GM19372 (cell line): ENCODE measurements around the gene MAGI2.

Experiments used
- ATAC-seq: cut with Tn5 transposase; IDR thresholded peaks from one replicate; pipeline ENCODE4 v1.9.1; 2021; ENCODE audit warnings: mild to moderate bottlenecking, low read depth, moderate library complexity; ENCODE audit not compliant: unreplicated experiment

The MAGI2 gene

DNA sequence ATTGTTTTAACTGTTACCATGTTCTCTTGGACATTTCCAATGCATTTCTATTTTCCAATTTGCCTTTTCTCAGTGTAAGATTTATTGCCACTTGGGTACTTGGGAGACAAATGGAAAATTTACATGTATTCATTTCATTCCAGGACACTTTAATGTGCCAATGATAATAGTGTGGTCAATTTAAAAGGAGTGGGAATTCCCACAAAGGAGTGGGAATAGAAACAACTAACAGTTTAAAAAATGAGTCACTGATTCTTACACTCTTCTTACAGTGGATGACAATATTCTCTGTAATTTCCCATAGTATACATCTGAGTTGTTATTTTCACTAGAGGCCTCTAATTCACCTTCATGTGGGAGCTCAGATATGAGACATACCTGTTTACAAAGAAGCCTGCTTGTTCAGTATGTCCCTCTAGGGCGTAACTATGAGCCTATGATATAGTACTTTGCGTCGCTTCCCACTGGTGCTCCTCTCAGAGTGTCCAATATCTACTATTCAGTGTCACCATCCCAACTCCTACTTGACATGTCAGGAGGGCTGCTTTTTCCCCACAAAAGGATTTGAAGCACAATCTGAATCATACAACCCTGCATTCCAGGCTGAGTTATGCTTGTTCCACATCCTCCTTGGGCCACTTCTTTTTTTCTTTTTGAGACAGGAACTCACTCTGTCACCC is 1353.6 kb downstream of the MAGI2 start:
- no peak for ATAC-seq

DNA sequence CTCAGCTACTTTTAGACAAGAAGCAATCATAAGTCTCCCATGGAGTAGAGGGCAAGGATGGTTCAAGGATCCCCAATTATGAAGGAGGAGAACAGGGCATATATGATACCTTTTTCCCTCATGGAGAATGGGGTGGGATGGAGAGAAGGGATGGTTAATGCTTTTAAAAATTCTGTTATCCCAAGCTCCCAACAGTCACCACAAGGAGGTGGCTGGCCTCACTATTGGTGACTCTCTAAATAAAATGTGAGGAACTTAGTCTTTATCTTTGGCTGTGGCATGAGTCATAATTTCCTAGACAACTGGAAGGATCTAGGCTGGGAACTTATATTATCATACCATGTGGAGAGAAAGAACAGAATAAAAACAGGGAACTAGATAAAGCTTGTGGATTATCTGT is 1357.9 kb downstream of the MAGI2 start:
- no peak for ATAC-seq

DNA sequence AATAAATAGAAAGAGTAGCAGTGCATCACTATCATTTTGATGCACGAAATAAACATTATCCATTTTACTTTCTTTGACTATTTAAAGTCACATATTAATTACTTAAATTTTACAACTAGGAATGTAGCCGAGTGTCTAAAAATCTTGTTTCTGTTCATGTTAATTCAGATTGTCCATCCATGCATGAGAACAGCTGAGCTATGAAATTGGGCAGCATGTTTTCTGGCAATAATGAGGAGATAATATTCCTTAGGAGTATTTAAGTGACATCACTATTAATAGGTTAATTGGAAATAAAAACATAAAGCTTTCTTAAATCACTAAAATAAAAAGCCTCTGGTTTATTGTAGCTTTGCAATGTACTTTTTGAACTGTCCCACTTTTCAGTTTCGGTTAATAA is 1361.1 kb downstream of the MAGI2 start:
- no peak for ATAC-seq

DNA sequence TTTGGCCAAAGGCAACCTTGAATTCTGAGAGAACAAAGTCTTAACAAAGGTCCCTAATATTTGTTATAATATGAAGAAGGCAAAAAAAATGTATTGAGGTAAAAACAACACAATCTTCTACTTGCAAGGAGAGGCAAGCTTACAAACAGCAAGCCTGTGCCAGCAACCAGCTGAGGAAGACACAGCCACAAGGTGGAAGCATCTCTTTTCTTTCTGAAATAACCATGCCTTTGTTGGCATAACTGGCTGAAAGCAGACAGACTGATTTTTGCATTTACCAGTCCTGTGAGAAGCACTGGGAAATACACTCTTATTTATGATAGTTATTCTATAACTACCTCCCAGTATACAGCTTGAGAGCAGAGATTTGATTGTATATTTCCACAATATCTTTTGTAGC is 1362.9 kb downstream of the MAGI2 start:
- ATAC-seq = no peak

DNA sequence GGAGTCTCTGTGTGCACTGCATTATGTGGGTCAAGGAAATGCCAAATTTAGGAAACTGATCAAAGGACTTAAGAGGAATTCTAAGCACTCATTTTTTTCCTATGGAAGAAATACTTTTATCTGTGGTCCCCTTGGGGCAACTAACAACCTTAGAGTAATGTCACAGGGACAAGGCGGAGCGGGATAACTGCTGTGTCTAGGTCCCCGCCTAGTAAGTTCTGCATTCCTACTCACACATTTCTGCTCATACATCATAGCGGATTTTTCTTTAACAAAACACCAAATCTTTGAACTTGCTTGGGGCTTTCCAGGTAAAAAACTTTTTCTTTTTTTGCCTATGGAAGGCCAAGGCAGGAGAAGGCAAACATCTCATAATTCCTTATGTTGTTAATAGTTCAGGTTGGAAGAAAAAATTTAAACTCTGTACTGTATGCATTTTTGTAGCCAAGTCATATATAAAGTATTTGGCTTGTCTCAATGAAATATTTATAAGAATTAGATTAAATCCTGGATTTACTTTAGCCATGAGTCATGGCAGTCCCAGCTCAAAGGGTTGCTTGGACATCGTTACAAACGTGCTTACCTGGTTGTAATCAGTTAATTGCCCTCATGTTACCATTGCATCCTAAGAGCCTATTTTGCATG is 1369.9 kb downstream of the MAGI2 start:
- no peak for ATAC-seq

DNA sequence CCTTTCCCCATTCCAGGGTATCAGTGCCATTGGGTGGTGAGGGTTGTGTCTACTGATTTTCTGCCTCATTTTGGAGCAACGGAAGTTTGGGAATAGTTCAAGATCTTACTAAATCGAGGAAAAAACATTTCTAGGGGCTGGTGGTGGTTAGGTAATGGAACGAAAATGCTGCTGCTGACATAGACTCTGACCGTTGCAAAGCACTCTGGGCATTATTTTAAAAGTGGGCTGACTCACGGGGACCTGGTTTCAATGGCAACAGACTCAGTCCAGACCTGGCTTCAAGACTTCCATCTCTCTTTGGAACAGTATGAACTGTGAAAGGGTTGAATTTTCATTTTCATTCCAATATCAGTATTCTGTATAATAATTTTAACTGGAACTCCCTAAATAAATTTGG is 1370.9 kb downstream of the MAGI2 start:
- ATAC-seq = no peak

DNA sequence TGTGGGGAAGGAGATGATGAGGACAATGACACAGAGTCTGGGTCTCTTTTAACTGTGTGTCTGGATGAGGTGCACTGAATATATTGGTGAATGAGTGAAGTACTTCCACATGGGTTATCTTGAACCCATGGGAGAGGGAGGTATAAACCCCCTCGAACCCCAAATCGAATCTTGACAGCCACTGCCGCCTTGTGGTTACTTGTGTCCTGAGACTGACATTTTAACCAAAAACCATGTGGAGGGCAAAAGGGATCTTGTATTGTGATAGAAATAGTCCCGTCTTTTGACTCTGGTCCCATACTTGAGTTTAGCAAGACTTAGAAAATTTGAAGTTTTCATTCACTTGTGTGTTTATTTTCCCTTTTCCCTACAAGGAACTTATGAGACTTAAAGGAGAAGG is 1371.6 kb downstream of the MAGI2 start:
- ATAC-seq = no peak

DNA sequence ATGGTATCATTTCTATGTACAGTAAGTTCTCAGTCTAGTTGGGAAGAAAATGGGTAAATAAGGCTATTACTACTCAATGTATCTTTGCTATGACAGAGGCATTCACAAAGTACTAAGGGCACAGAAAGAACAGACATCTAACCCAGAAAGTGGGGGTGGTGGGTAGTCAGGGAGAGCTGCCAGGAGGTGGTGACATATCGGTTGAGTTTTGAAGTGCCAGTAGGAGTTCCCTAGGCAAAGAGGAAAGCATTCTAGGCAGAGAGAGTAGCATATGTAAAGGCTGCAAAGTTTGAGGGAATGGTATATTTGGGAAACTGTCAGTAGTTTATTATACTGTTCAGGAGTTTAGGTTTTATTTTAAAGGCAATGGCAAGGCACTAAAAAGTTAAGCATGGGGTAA is 1372.1 kb downstream of the MAGI2 start:
- ATAC-seq = no peak

DNA sequence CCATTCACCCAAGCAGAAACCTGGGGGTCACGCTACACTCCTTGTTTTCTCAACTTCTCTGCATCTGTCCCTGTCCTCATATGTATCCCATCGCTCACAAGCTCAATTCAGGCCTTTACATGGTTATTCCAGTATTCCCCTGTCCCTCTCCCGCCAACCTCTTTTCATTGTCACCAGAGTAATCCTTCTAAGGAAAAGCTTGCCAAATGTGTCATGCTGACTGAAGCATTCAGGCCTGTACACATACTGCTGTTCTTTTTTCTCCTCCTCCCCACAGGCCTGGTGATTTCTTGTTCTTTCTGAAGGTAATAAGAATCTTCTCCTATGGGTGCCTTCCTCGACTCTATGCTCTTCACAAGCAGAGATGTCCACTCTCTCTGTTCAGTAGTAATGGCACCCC is 1372.7 kb downstream of the MAGI2 start:
- no peak for ATAC-seq

DNA sequence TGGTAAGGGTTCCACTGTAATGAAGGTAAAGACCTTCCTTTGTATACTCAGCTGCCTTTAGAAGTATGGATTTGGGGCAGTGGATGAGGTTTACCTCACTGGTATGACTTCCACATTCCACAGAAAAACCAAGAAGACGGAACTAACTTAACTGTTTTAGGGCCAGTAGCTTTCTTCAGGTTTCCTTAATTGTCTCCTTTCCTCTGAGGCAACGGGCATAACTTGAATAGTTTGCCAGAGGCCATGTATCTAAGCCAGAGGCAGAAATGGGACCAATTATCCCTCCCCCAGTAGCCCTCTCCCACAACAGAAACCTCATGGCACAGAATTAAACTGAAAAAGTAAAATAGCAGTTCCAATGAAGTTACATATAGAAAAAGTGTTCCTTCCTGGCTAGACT is 1373.2 kb downstream of the MAGI2 start:
- ATAC-seq = no peak

DNA sequence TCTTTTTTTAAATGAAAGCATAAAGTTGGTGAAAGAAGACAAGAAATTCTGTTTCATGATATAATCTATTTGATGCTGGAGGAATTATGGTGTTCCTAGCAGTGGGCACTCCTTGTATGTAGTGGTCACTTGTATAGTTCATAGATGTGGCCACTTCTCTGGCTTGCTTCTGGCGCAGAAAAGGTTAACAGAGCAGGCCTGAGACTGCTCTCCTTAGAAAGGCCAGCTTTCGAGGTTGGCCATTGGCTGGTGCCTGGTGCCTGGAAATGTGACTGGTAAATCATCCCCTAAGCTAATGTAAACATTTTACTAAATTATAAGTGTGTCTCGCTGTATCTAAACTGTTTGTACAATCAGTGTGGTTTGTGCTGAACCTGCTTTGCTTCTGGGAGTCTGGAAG is 1378.8 kb downstream of the MAGI2 start:
- ATAC-seq = no peak

DNA sequence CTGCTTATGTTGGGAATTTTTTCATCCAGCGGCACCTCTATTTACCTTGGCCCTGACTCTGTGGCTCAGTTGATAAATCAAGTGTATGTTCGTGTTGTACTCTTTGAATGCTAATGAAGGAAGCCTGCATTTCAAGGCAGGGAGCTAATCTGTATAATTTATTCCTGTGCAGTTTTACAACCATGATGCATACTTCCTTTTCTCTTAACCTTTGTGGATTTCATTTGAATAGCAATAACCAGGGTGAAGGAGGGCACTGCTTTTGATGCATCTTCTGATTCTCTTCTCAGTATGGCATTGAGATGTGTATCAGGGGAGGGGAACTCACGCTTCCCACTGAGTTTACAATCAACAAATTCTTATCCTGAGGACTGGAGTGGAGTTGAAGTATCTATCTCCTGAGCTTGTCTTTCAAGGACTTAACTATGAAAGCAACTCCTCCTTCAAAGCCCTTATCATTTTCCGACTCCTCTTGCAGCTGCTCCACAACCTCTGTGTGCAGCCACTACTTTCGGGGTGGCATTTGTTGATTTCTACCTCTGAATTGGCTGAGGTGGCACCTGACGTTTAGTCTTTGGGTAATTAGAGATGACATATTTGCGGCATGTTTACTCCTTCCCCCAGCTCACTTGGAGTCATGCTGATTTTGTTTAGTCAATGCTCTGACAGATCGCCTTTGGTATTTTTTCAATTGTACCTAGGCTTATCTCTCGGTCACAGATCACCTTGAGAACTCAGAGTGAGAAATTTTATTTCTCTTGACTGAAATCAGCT is 1379.7 kb downstream of the MAGI2 start:
- no peak for ATAC-seq

DNA sequence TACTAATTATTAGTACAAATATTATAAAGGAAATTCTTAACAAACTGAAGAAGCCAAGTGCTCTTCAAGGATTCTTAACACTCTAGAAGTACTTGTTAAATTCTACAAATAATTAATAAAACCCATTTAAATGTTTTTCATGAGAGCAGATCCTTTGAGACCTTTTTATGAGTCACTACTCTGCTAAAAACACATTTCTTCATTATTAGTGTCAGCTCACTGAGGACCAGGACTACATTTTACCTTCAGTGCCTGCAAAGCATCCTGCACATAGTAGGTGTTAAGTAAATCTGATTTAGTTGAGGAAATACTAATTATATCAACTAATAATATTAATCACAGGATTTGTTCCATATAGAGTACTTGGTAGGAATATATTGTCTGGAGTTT is 1381.3 kb downstream of the MAGI2 start:
- ATAC-seq = no peak

DNA sequence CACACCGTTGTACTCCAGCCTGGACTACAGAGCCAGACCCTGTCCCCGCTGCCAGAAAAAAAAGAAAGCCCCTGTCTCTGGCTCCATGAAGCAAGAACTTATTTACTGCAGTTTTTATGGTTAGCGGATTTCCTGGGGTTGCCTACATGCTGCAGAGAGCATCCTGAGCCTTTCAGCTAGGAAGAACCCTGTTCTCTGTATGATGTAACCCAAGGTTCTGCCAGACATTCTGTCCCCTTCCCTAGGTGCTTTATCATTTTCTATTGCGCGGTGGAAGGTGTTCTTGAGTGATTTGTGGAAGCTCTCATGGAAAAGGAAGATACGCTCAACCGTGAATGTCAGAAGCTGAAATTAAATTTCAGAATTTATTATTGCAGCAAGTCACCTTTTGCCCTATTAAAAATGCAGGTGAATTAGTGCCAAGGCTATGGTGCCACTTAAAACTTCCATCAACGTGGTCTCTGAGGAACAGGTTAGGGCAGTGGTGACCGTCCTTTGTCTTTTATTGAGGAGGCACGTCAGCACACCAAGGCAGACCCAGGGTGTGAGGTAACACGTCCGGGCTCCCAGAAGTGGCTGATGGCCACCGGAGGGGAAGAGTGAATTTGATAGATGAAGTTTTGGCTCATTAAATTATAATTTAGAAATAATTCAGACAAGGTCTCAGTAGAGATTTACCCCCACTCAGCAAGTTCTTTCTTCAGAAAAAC is 1381.8 kb downstream of the MAGI2 start:
- ATAC-seq = no peak

DNA sequence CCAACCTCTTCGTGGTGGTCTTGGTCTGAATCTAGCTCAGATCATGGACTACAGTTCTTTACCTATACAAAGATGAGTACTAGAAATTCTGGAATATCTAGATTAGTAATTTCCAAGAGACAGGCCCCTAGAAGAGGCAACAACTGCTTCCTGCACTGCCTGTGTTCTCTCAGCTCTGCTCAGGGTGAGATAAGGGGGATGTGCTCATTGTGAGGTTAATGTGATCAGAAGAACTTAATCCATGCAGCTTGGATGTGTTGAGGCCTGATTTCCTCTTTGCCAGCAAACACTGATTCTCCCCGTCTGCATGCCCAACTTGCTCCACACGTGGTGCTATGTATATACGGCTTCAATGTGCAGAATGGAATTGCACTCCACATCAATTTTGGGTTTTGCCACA is 1386.9 kb downstream of the MAGI2 start:
- ATAC-seq = no peak

DNA sequence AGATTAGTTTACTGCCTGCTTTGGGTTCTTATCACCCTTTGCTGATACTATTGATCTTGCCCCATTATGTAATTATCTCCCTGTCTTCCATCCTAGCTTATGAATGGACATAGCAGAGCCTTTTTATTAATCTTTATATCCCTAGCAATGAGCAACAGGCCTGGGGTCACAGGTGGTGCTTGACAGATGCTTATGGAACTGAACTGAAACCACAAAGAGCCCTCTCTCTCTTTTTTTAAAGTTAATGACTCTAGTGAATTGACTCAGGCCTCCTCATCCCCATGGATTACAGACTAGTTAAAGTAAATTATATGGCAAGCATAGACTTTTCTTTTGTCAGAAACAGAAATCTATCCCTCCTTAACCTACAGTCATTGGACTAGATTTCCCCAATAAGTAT is 1389.7 kb downstream of the MAGI2 start:
- no peak for ATAC-seq

DNA sequence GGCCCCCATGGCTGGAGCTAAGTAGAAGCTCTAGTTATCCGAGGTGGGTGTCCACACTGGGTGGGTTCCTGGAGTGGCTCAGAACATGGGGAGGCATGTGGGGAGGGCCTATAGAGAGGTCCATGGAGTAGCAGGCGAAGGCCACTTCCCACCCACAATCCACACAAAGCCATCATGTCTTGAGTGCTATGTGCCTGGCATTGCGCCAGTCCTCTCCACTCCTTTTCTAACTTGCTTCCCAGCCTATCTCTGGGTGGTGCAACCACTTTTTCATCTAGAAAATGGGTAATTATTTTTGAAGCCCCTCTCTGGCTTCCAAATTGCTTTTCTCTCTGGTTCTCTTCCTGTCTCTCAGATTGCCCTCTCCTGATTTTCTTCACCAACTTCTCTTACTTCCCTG is 1391.3 kb downstream of the MAGI2 start:
- no peak for ATAC-seq

DNA sequence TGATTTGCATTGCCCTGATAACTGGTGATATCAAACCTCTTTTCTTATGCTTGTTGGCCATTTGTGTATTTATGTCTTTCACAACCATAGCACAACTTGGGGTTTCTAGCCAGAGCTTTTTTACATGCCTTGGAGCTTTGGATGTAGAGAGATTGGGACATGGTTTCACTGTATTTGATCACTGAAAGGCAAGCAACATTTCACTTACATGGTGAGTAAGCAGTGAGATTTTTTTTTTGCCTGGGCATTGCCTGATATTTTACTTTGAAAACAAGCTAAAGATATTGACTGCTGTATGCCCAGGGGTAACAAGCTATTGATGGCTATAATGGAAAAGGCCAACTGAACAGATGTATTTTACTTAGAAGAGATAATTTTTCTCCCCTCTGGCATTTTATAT is 1395.9 kb downstream of the MAGI2 start:
- no peak for ATAC-seq

DNA sequence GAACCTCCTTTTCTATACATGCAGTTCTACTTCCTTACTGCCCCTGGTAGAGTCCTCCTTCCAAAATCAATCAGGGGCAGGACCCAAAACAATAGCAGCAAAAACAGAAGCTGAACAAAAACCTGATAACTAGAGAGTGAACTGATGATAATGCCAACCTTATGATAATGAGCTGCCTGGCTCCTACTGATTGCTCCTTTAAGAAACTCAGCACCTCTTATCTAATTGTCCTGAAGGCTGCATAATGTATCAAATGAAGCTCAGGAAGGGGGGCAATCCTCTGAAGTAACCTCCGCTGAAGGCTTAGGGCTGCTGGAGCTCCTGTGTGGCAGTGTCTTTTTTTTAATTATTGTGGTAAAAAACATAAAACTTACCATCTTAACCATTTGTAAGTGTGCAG is 1397.9 kb downstream of the MAGI2 start:
- ATAC-seq = no peak

DNA sequence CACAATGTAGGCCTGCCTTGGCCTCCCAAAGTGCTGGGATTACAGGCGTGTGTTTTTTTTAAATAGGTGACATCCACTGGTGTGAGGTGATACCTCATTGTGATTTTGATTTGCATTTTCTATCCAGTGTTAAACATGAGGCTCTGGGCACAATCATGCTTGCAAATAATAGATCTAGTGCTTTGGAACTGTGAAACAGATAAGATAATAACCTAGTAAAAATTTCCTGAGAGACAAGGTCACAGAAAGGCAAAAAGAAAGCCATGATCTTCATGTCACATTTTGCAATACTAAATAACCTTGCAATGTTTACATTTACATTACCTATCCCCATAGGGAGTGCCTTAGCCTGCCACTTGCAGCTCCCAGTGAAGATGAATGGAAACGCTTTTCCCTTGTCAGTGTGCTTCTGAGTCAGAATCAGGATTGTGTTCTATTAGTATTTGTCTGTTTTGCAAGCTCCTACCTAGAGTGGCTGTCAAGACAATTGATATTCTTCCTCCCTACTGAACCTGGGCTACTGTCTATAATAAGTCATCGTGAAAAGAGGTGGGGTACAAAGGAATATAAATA is 1398.4 kb downstream of the MAGI2 start:
- ATAC-seq = no peak

DNA sequence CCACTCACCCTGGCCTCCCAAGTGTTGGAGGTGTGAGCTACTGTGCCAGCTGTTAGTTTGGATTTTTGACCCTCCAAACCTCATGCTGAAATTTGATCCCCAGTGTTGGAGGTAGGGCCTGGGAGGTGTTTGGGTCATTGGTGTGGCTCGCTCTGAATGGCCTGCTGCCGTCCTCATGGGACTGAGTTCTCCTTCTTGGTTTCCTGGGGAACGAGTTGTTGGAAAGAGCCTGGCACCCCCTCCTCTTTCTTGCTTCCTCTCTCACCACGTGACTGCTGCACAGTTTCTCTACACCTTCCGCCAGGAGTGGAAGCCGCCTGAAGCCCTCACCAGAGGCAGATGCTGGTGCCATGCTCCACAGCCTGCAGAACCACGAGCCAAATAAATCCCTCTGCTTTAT is 1401.4 kb downstream of the MAGI2 start:
- no peak for ATAC-seq
